ENCODE results near the gene ARHGEF28. TPM values are rescaled to one million over a fixed set of nuclear protein-coding genes. Genes with fewer than 3 reads are reported as not detected.

Gene ARHGEF28
- total RNA-seq, 1 experiment from 2014 or later, result 0.57 TPM

GRCh38 chr5:73921741-73922140 is 295.7 kb downstream of the ARHGEF28 start:
- no peak for DNase-seq
- no CpG with 5 or more reads among the region's 3 CpGs for WGBS (ENCODE audit: extremely low coverage, insufficient read length, low lambda C conversion rate)
- Histone ChIP-seq H3K4ac (ENCODE audit: low read depth, low read length) (no peak overlapping the region), H2BK120ac (ENCODE audit: low read depth, low read length, poor library complexity, severe bottlenecking) (no peak overlapping the region), H2AK5ac (ENCODE audit: insufficient read length, low read length) (no peak overlapping the region), H3K4me2 (ENCODE audit: insufficient read depth, insufficient read length, low read length) (no peak overlapping the region), H4K91ac (ENCODE audit: insufficient read length, low read depth, low read length) (no peak overlapping the region), H3K4me1 (ENCODE audit: insufficient read depth, low read length) (no peaks in the 10 kb centered on the region), H2BK12ac (ENCODE audit: insufficient read length, low read depth, low read length) (no peak overlapping the region), H4K20me1 (ENCODE audit: control insufficient read depth, insufficient read depth, insufficient read length) (no peaks in the 10 kb centered on the region), H3K9me3 (ENCODE audit: control insufficient read depth, low read depth, low read length) (no peaks in the 10 kb centered on the region), H3K56ac (ENCODE audit: insufficient read length, low read depth, low read length) (no peak overlapping the region), H3K18ac (ENCODE audit: insufficient read length, low read depth, low read length) (no peak overlapping the region), H3K23ac (ENCODE audit: insufficient read length, low read depth, low read length) (no peak overlapping the region), H3K9ac (ENCODE audit: extremely low read depth, insufficient read length, low read length) (no peak overlapping the region), H3K23me2 (ENCODE audit: insufficient read length, low read depth, low read length, poor library complexity, severe bottlenecking) (no peaks in the 10 kb centered on the region), H3T11ph (ENCODE audit: low read length) (no peak overlapping the region), H2BK5ac (ENCODE audit: insufficient read length, low read length) (no peak overlapping the region), H4K5ac (ENCODE audit: insufficient read length, low read depth, low read length) (no peak overlapping the region), H3K27ac (ENCODE audit: insufficient read length, low read depth, low read length) (no peak overlapping the region), H3K14ac (ENCODE audit: insufficient read depth, low read length) (no peak overlapping the region), H3K27me3 (ENCODE audit: insufficient read depth, low read length) (no peaks in the 10 kb centered on the region), H3K79me2 (ENCODE audit: insufficient read depth, low read length) (no peaks in the 10 kb centered on the region), H2BK15ac (ENCODE audit: low read depth, low read length) (no peak overlapping the region), H4K8ac (replicated peaks; ENCODE audit: insufficient read length, low read depth, low read length) (no peak overlapping the region), H2BK20ac (ENCODE audit: low read depth, low read length, poor library complexity, severe bottlenecking) (no peak overlapping the region), H2AFZ (ENCODE audit: low read length) (no peak overlapping the region), H3K79me1 (ENCODE audit: insufficient read depth, low read depth, low read length, poor library complexity, severe bottlenecking) (no peaks in the 10 kb centered on the region)
- H3K27me3 Mint-ChIP-seq (ENCODE audit: low read depth), result no peaks in the 10 kb centered on the region
- H3K4me1 Mint-ChIP-seq, result peaks cover 8 to 12% of the 10 kb centered on the region in 2 experiments; a peak in 3 of 4 replicates
- no peaks in the 10 kb centered on the region for H3K36me3 Mint-ChIP-seq (ENCODE audit: insufficient read depth in 1 of 3, low read depth in 3 of 3)
- TF ChIP-seq, protein P1, sequence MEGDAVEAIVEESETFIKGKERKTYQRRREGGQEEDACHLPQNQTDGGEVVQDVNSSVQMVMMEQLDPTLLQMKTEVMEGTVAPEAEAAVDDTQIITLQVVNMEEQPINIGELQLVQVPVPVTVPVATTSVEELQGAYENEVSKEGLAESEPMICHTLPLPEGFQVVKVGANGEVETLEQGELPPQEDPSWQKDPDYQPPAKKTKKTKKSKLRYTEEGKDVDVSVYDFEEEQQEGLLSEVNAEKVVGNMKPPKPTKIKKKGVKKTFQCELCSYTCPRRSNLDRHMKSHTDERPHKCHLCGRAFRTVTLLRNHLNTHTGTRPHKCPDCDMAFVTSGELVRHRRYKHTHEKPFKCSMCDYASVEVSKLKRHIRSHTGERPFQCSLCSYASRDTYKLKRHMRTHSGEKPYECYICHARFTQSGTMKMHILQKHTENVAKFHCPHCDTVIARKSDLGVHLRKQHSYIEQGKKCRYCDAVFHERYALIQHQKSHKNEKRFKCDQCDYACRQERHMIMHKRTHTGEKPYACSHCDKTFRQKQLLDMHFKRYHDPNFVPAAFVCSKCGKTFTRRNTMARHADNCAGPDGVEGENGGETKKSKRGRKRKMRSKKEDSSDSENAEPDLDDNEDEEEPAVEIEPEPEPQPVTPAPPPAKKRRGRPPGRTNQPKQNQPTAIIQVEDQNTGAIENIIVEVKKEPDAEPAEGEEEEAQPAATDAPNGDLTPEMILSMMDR (conservative IDR thresholded peaks at IDR 0.05), result no peak
- H3K9me3 Mint-ChIP-seq, result no peaks in the 10 kb centered on the region
- H3K27ac Mint-ChIP-seq, result no peak overlapping the region
- no peak overlapping the region for H3K4me3 Mint-ChIP-seq
